Smooth muscle cell (in vitro differentiated cells): ENCODE data around the gene VCAN. TPM values are rescaled to one million over a fixed set of nuclear protein-coding genes. Genes with fewer than 3 reads are reported as not detected.
A peak's percentile ranks its signal among the peaks of the same experiment; 100 is the strongest.

Experiments
- DNase-seq: peaks from one replicate; lab custom pipeline; 2025; ENCODE audit not compliant: unreplicated experiment; lab: John Stamatoyannopoulos, UW
- H2AFZ ChIP-seq: fragments of 200-600 bp; sonication (generic); 2 replicates; pipeline ENCODE4 v1.6.0; 2016; ENCODE audit warnings: antibody characterized with exemption, low read depth, mild to moderate bottlenecking
- H3F3A ChIP-seq: fragments of 200-600 bp; sonication (generic); 2 replicates; pipeline ENCODE4 v1.6.0; 2017; ENCODE audit warnings: antibody characterized with exemption, low read depth
- H3K27ac ChIP-seq: fragments of 200-600 bp; sonication (generic); 2 replicates; pipeline ENCODE4 v1.5.1; 2016; ENCODE audit warnings: low read depth, mild to moderate bottlenecking
- H3K27me3 ChIP-seq: fragments of 200-600 bp; sonication (generic); 2 replicates; pipeline ENCODE4 v1.6.1; 2016; ENCODE audit warnings: low read depth, mild to moderate bottlenecking
- H3K36me3 ChIP-seq: fragments of 200-600 bp; sonication (generic); 2 replicates; pipeline ENCODE4 v1.5.1; 2016; ENCODE audit warnings: low read depth
- H3K4me1 ChIP-seq: fragments of 200-600 bp; sonication (generic); 2 replicates; pipeline ENCODE4 v1.5.1; 2016; ENCODE audit warnings: low read depth
- H3K4me2 ChIP-seq: fragments of 200-600 bp; sonication (generic); 2 replicates; pipeline ENCODE4 v1.6.0; 2016; ENCODE audit warnings: mild to moderate bottlenecking
- H3K4me3 ChIP-seq: fragments of 200-600 bp; sonication (generic); 2 replicates; pipeline ENCODE4 v1.5.1; 2016; ENCODE audit warnings: mild to moderate bottlenecking
- H3K79me2 ChIP-seq: fragments of 200-600 bp; sonication (generic); 2 replicates; pipeline ENCODE4 v1.6.0; 2016; ENCODE audit warnings: low read depth, mild to moderate bottlenecking
- H3K9ac ChIP-seq: fragments of 200-600 bp; sonication (generic); 2 replicates; pipeline ENCODE4 v1.6.0; 2016; ENCODE audit warnings: low read depth
- H3K9me3 ChIP-seq: fragments of 200-600 bp; sonication (generic); replicated peaks from 2 replicates; pipeline ENCODE4 v1.5.1; 2016; ENCODE audit warnings: low read depth
- H4K20me1 ChIP-seq: fragments of 200-600 bp; sonication (generic); 2 replicates; pipeline ENCODE4 v1.6.0; 2016; ENCODE audit warnings: low read depth
- CTCF ChIP-seq: fragments of 200-600 bp; sonication (generic); IDR thresholded peaks from 2 replicates; pipeline ENCODE4 v1.5.1; 2017; ENCODE audit warnings: borderline replicate concordance, mild to moderate bottlenecking, antibody characterized with exemption; ENCODE audit not compliant: insufficient read depth, poor library complexity, severe bottlenecking
- WGBS: methylation state at CpG from one replicate; pipeline ENCODE4 v1.1.7; 2016; ENCODE audit warnings: low lambda C conversion rate; 5-methylcytosine and 5-hydroxymethylcytosine counted together
- polyA plus RNA-seq: library from polyadenylated mRNA; unstranded; fragments of >200 nt; fragmentation: Nextera tagmentation; extraction: Ambion mirVana; gene quantifications from 2 replicates; pipeline ENCODE4 v1.2.1, GENCODE V29; 2016
- total RNA-seq: library from RNA; depleted of rRNA; stranded (reverse); fragments of >200 nt; gene quantifications from 2 replicates; pipeline ENCODE4 v1.2.3, GENCODE V29; 2014

The VCAN gene
- total and polyA plus RNA-seq, 2 experiments from 2014 or later = 702 to 2,724 TPM

- TF ChIP-seq CTCF = no peak
- H3K4me3 ChIP-seq = no peak overlapping the region
- no peak overlapping the region for H2AFZ ChIP-seq
- H3K9me3 ChIP-seq = no peaks in the 10 kb centered on the region
- 87% methylated on average over 4 of the region's 4 CpGs for WGBS
- peaks cover 76% of the 10 kb centered on the region for H3F3A ChIP-seq
- no peaks in the 10 kb centered on the region for H3K27me3 ChIP-seq
- H4K20me1 ChIP-seq = peaks cover 98% of the 10 kb centered on the region
- H3K4me1 ChIP-seq = no peaks in the 10 kb centered on the region
- H3K79me2 ChIP-seq = peaks cover 55% of the 10 kb centered on the region
- peak overlapping the region; percentile 60 for H3K27ac ChIP-seq
- H3K4me2 ChIP-seq = no peak overlapping the region
- H3K9ac ChIP-seq = peak overlapping the region; percentile 23
- no peak for DNase-seq
- H3K36me3 ChIP-seq = peaks cover 8% of the 10 kb centered on the region
These were observed 56.3 kb downstream of the VCAN start for GRCh38 chr5:83527722-83528438.

GRCh38 chr5:83528439-83528769 is 56.9 kb downstream of the VCAN start:
- TF ChIP-seq CTCF = no peak
- Histone ChIP-seq H3K4me2 (no peak overlapping the region), H3K9me3 (no peaks in the 10 kb centered on the region), H3K4me3 (no peak overlapping the region), H2AFZ (no peak overlapping the region), H3K4me1 (no peaks in the 10 kb centered on the region), H3K27me3 (no peaks in the 10 kb centered on the region), H3F3A (peaks cover 75% of the 10 kb centered on the region), H3K27ac (peak overlapping the region; percentile 60), H3K9ac (peak overlapping the region; percentile 23), H3K36me3 (peaks cover 3% of the 10 kb centered on the region), H4K20me1 (peaks cover 97% of the 10 kb centered on the region), H3K79me2 (peaks cover 51% of the 10 kb centered on the region)
- DNase-seq = no peak
- WGBS = 74% methylated on average over 2 of the region's 2 CpGs

- H3K4me1 ChIP-seq = no peaks in the 10 kb centered on the region
- peaks cover 42% of the 10 kb centered on the region for H3K79me2 ChIP-seq
- no peaks in the 10 kb centered on the region for H3K36me3 ChIP-seq
- H3K9me3 ChIP-seq = no peaks in the 10 kb centered on the region
- no peaks in the 10 kb centered on the region for H3K27me3 ChIP-seq
- TF ChIP-seq CTCF = no peak
- H3K27ac ChIP-seq = peak overlapping the region; percentile 60
- H3K9ac ChIP-seq = no peak overlapping the region
- no peak overlapping the region for H2AFZ ChIP-seq
- H3K4me2 ChIP-seq = no peak overlapping the region
- DNase-seq = no peak
- WGBS = 93% methylated on average over 2 of the region's 2 CpGs
- peaks cover 75% of the 10 kb centered on the region for H3F3A ChIP-seq
- H3K4me3 ChIP-seq = no peak overlapping the region
- peaks cover 97% of the 10 kb centered on the region for H4K20me1 ChIP-seq
These were observed 58.6 kb downstream of the VCAN start for GRCh38 chr5:83530193-83530592.

- no peak overlapping the region for H3K4me2 ChIP-seq
- H4K20me1 ChIP-seq = peaks cover 97% of the 10 kb centered on the region
- no peak for TF ChIP-seq CTCF
- no peaks in the 10 kb centered on the region for H3K27me3 ChIP-seq
- H3K79me2 ChIP-seq = peaks cover 28% of the 10 kb centered on the region
- H3K9ac ChIP-seq = no peak overlapping the region
- no peaks in the 10 kb centered on the region for H3K9me3 ChIP-seq
- peak overlapping the region; percentile 60 for H3K27ac ChIP-seq
- no peak overlapping the region for H2AFZ ChIP-seq
- H3F3A ChIP-seq = peaks cover 69% of the 10 kb centered on the region
- DNase-seq = no peak
- H3K36me3 ChIP-seq = peaks cover under 1% of the 10 kb centered on the region
- no peaks in the 10 kb centered on the region for H3K4me1 ChIP-seq
- no peak overlapping the region for H3K4me3 ChIP-seq
- WGBS = 77% methylated on average over 1 of the region's 1 CpG
These were observed 60.1 kb downstream of the VCAN start for GRCh38 chr5:83531661-83532060.
